GM18517 (cell line): ENCODE results near the gene MBNL2.

Source experiments
- ATAC-seq: cut with Tn5 transposase; IDR thresholded peaks from one replicate; pipeline ENCODE4 v1.9.1; 2021; ENCODE audit warnings: mild to moderate bottlenecking, moderate library complexity; ENCODE audit not compliant: unreplicated experiment

MBNL2 gene

GRCh38 chr13:97289514-97290298 is 67.6 kb downstream of the MBNL2 start:
- ATAC-seq, result no peak

- ATAC-seq, result no peak
Observed at GRCh38 chr13:97295283-97296182, 73.4 kb downstream of the MBNL2 start.

- no peak for ATAC-seq
Observed at GRCh38 chr13:97296740-97297139, 74.6 kb downstream of the MBNL2 start.

GRCh38 chr13:97298816-97299215 is 76.7 kb downstream of the MBNL2 start:
- no peak for ATAC-seq

- ATAC-seq, result no peak
Observed at GRCh38 chr13:97300871-97301270, 78.7 kb downstream of the MBNL2 start.

- no peak for ATAC-seq
Observed at GRCh38 chr13:97301382-97302095, 79.4 kb downstream of the MBNL2 start.

GRCh38 chr13:97302611-97303010 is 80.5 kb downstream of the MBNL2 start:
- ATAC-seq, result no peak

GRCh38 chr13:97306106-97306505 is 84.0 kb downstream of the MBNL2 start:
- ATAC-seq, result no peak

- no peak for ATAC-seq
Observed at GRCh38 chr13:97306645-97307044, 84.5 kb downstream of the MBNL2 start.

GRCh38 chr13:97307118-97307881 is 85.2 kb downstream of the MBNL2 start:
- ATAC-seq, result no peak

- ATAC-seq, result no peak
Observed at GRCh38 chr13:97307882-97308624, 85.9 kb downstream of the MBNL2 start.

GRCh38 chr13:97308735-97309429 is 86.7 kb downstream of the MBNL2 start:
- no peak for ATAC-seq

GRCh38 chr13:97310809-97311436 is 88.8 kb downstream of the MBNL2 start:
- no peak for ATAC-seq

- ATAC-seq, result no peak
Observed at GRCh38 chr13:97311956-97312355, 89.8 kb downstream of the MBNL2 start.

- no peak for ATAC-seq
Observed at GRCh38 chr13:97313551-97314260, 91.6 kb downstream of the MBNL2 start.

GRCh38 chr13:97316390-97316789 is 94.3 kb downstream of the MBNL2 start:
- ATAC-seq, result no peak

GRCh38 chr13:97317933-97318332 is 95.8 kb downstream of the MBNL2 start:
- ATAC-seq, result no peak

- no peak for ATAC-seq
Observed at GRCh38 chr13:97318532-97318931, 96.4 kb downstream of the MBNL2 start.
